NCI-H1694 treated with DMSO at 0.1 percent for 48 hours (cell line): ENCODE data around the gene SV2B.
"Not testable (repeated sequence)": the region's sequence is repeated elsewhere in the genome, so short reads cannot be mapped to it uniquely, and the experiment has no call there.

ENCODE experiments used
- DNase-seq: peaks from one replicate; lab custom pipeline; 2025; lab: John Stamatoyannopoulos, UW

Gene SV2B

DNA sequence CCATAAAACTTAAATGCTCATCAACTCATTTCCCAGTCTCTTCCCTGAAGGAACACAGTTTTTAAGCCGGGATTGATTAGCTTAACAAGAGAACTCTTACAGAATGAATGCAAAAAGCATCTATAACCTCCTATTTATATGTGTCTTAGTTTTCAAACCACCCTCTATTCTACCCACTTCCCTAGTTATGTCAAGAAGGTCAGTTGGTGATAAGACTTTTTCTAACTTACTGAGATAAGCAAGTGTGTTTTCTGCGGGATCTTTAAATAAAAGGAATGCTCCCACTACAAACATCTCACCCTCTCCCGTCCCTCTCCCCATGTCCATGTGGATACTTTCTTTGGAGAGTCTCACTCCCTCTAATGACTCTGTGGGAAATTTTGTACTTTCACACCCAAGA lies 218.5 kb downstream of the SV2B start:
- no peak for DNase-seq

- no peak for DNase-seq
These were observed 218.9 kb downstream of the SV2B start for GRCh38 chr15:91318931-91319330.

DNA sequence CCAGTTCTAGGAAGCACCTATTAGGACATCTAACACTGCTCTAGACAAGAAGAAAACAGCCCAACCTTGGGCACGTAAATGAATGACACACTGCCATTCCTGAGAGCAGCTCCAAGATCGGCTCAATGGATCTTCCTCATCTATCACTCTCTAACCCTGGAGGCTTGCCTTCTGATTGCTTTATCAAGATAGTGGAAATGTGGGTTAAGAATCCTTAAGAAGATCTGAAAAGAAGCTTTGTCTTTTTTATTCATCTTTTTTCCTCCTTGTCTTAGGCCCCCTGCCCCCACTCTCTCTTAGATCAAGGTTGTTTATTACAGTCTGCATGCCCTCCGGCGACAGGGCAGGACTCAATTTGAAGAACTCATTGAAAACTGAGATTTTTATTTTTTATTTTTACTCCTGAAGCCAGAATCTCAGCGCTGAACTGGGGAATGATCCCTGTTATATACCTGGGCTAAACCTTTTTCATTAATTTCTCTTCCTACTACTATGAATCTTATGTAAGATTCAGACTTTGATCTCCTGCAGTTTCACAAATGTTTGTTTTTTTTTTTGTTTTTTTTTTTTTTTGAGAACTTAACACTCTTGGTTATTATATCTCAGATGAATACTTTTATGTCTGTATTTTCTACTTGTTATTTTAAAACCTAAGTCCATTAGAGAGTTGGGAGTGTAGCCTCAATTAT lies 219.5 kb downstream of the SV2B start:
- no peak for DNase-seq

DNA sequence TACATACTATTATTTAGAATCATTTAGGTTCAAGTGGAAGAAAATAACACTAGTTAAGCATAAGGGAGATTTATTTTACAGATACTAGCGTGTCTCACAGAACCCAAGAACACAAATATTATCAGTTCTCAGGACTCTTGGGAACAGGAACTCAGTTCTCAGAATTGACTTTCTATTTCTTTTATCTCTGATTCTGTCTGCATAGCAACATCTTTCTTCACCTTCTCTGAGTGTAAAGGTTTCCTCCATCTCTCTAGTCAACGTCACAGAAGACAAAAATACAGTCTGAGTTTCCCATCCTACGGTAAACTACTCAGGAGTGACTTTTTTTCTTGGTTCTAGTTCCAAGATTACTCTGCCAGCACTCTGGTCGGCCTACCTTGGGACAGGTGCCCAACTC lies 220.0 kb downstream of the SV2B start:
- DNase-seq = no peak

DNA sequence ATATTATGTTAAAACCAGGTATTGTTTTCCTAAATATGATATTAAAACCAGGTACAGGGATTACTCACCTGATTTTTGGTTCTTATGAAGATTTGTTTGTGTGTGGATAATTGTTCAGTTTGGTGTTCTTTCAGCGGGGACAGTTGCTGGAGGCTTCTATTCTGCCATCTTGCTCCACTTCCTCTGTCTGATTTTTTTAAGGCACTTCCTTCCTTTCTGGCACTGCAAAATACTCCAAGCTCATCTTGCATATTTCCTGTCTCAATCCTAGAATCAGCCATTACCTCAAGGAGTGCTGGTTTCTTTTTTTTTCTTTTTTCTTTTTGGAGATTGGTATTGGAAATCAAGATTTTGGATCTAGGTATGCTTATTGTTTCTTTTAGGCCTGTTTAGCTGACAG lies 229.9 kb downstream of the SV2B start:
- no peak for DNase-seq

DNA sequence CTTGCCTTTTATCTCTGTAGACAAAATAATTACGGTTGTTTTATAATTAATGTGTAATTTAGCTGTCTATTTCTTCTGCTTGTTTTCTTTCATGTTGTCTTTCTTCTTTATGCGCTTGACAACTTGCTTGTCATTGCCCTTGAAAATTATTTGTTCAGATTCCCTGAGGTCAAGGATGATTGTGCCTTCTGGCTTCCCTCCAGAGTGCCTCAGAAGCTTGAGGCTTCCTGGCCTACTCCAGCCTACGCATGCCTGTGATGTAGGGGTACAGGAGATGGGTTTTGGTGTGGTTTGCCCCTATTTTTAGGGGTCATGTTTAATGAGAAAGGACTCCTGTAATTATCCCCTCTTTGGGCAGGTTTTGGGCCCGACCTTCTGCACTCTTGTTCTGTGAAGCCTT lies 231.5 kb downstream of the SV2B start:
- no peak for DNase-seq

DNA sequence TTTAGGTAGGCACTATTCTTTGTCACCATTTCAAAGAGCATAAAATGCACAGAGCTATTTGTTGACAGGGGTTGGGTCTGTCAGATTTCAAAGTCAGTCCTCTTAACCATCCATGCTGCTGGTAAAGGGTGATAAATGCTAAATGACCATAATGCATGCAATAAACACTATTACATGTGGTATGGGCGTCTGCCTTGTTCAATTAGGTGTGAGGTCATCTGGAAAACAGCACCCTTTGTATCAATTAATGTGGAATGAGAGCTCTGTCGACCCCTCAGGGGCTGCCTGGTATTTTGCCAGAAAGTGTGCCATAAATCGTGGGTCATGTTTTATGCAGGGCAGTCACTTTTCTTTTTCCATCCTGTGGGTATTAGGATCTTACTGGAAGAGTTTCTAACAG lies 235.6 kb downstream of the SV2B start:
- no peak for DNase-seq

GRCh38 chr15:91336687-91337086 lies 236.6 kb downstream of the SV2B start:
- no peak for DNase-seq

GRCh38 chr15:91338766-91339165 lies 238.7 kb downstream of the SV2B start:
- no peak for DNase-seq

DNA sequence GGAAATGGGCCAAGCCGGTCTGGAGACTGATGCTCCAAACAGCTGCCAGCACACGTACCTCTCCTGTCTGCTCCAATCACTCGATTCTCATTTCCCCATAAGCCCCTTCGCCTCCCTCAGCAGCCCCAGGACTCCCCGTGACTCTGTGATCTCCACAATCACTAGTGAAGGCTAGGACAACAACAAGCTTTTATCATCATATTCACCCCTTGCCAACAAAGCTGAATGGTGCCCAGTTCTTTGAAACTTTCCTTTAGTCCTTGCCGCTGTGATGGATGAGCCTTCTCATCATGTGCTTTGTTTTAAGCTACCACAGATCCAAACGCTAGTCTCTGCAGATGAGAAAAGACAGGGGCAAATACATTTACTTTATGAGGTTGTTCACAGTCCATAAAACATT lies 242.0 kb downstream of the SV2B start:
- no peak for DNase-seq

DNA sequence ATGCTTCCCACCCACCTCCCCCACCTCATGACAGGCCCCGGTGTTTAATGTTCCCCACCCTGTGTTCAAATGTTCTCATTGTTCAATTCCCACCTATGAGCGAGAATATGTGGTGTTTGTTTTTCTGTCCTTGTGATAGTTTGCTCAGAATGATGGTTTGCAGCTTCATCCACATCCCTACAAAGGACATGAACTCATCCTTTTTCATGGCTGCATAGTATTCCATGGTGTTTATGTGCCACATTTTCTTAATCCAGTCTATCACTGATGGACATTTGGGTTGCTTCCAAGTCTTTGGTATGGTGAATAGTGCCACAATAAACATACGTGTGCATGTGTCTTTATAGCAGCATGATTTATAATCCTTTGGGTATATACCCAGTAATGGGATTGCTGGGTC lies 244.9 kb downstream of the SV2B start:
- not testable (repeated sequence) for DNase-seq

DNA sequence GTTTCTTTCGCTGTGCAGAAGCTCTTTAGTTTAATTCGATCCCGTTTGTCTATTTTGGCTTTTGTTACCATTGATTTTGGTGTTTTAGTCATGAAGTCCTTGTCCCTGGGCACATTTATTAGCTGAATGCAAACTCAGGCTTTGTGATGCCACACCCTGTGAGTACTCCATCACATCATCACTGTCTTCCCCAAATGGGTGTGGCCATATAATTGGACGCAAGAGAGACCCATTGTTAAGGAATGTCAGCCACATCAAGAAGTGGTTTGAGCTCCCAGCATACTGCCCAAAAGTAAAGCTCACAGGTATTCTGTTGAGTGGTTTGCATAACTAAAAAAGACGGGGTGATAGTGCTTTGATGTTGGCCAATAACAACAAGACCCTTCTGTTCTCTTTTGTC lies 245.7 kb downstream of the SV2B start:
- DNase-seq = no peak

DNA sequence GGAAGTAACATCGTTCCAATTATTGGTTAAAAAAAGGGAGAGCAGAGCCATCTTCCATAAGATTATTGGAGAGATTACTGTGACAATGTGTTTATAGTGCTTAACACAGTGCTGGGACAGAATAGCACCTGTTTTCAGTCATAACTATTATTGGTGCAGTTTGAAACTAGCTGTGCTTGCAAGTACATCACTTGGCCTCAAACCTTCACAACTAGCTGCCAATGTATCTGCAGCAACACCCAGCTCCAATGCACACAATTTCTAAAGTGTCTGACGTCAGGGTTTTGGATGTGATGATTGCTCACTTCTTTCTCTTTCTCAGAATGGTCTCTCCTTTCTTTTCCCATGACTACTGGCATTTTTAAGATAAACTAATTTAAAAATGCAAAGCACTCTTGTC lies 246.2 kb downstream of the SV2B start:
- DNase-seq = no peak

- no peak for DNase-seq
These were observed 248.9 kb downstream of the SV2B start for GRCh38 chr15:91348752-91349500.
